ENCODE results near the gene PPP1R26.

The PPP1R26 gene

GRCh38 chr9:135514342-135515082 is 34.9 kb downstream of the PPP1R26 start:
- no peaks in the 10 kb centered on the region for H3K36me3 ChIP-seq
- no peak for TF ChIP-seq CTCF (IDR thresholded peaks at IDR 0.05; ENCODE audit: low read depth, low read length)
- no peak overlapping the region for H3K4me3 ChIP-seq (ENCODE audit: low read depth, low read length)
- H3K27ac ChIP-seq: no peak overlapping the region
- H3K27me3 ChIP-seq (ENCODE audit: insufficient read depth, low read depth, severe bottlenecking): no peaks in the 10 kb centered on the region
- H3K9me3 ChIP-seq (ENCODE audit: severe bottlenecking): peaks cover under 1% of the 10 kb centered on the region
- no peak for DNase-seq

- H3K36me3 ChIP-seq: no peaks in the 10 kb centered on the region
- no peak overlapping the region for H3K4me3 ChIP-seq (ENCODE audit: low read depth, low read length)
- DNase-seq: no peak
- no peak for TF ChIP-seq CTCF (IDR thresholded peaks at IDR 0.05; ENCODE audit: low read depth, low read length)
- no peak overlapping the region for H3K27ac ChIP-seq
- no peaks in the 10 kb centered on the region for H3K27me3 ChIP-seq (ENCODE audit: insufficient read depth, low read depth, severe bottlenecking)
- no peaks in the 10 kb centered on the region for H3K9me3 ChIP-seq (ENCODE audit: severe bottlenecking)
Measured at GRCh38 chr9:135515083-135515951, 35.7 kb downstream of the PPP1R26 start.

- Histone ChIP-seq H3K36me3 (no peaks in the 10 kb centered on the region), H3K27me3 (ENCODE audit: insufficient read depth, low read depth, severe bottlenecking) (no peaks in the 10 kb centered on the region), H3K27ac (no peak overlapping the region), H3K4me3 (ENCODE audit: low read depth, low read length) (no peak overlapping the region), H3K9me3 (ENCODE audit: severe bottlenecking) (no peaks in the 10 kb centered on the region)
- no peak for TF ChIP-seq CTCF (IDR thresholded peaks at IDR 0.05; ENCODE audit: low read depth, low read length)
- no peak for DNase-seq
Measured at GRCh38 chr9:135516132-135516860, 36.7 kb downstream of the PPP1R26 start.

GRCh38 chr9:135517407-135517822 is 37.8 kb downstream of the PPP1R26 start:
- H3K9me3 ChIP-seq (ENCODE audit: severe bottlenecking): no peaks in the 10 kb centered on the region
- H3K27me3 ChIP-seq (ENCODE audit: insufficient read depth, low read depth, severe bottlenecking): no peaks in the 10 kb centered on the region
- H3K27ac ChIP-seq: no peak overlapping the region
- DNase-seq: no peak
- TF ChIP-seq CTCF (IDR thresholded peaks at IDR 0.05; ENCODE audit: low read depth, low read length): no peak
- no peaks in the 10 kb centered on the region for H3K36me3 ChIP-seq
- H3K4me3 ChIP-seq (ENCODE audit: low read depth, low read length): no peak overlapping the region

GRCh38 chr9:135519179-135519971 is 39.8 kb downstream of the PPP1R26 start:
- Histone ChIP-seq H3K9me3 (ENCODE audit: severe bottlenecking) (no peaks in the 10 kb centered on the region), H3K27ac (no peak overlapping the region), H3K27me3 (ENCODE audit: insufficient read depth, low read depth, severe bottlenecking) (no peaks in the 10 kb centered on the region), H3K4me3 (ENCODE audit: low read depth, low read length) (no peak overlapping the region), H3K36me3 (no peaks in the 10 kb centered on the region)
- no peak for TF ChIP-seq CTCF (IDR thresholded peaks at IDR 0.05; ENCODE audit: low read depth, low read length)
- no peak for DNase-seq
